Upper lobe of left lung (tissue), 4 donors: ENCODE measurements around the gene CCT6A.

Experiments
- EP300 ChIP-seq, 4 donors: sonication (generic); formaldehyde crosslinking; IDR thresholded peaks; one replicate each; pipeline ENCODE4 v1.5.1; 2017; ENCODE audit warnings: antibody characterized with exemption in 4 of 4, control low read depth in 2 of 4
- TF ChIP-seq, protein P1 (sequence below), 6 experiments: fragments of 450-650 bp in 4 of 6; fragments of 200-600 bp in 2 of 6; sonication (generic) in 2 of 6; IDR thresholded peaks; one replicate each; pipeline ENCODE4 v1.5.1; 2016 to 2019; ENCODE audit warnings: antibody characterized with exemption in 6 of 6

DNA sequence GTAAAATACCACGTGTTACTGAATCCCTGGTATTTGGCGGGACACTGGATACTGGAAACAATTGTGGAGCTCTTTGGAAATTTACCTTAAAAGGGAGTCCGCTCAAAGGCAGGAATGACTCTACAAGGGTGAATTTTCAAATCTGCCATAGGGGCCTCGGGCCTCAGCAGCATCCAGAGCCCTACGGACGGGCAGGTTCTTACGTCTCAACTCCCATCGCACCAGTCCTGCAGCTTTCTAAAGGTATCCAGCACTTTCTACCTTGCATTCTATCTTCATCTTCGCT, 569 bp upstream of the CCT6A start:
- no peak for TF ChIP-seq EP300 (IDR thresholded peaks at IDR 0.05)
- TF ChIP-seq, protein P1, sequence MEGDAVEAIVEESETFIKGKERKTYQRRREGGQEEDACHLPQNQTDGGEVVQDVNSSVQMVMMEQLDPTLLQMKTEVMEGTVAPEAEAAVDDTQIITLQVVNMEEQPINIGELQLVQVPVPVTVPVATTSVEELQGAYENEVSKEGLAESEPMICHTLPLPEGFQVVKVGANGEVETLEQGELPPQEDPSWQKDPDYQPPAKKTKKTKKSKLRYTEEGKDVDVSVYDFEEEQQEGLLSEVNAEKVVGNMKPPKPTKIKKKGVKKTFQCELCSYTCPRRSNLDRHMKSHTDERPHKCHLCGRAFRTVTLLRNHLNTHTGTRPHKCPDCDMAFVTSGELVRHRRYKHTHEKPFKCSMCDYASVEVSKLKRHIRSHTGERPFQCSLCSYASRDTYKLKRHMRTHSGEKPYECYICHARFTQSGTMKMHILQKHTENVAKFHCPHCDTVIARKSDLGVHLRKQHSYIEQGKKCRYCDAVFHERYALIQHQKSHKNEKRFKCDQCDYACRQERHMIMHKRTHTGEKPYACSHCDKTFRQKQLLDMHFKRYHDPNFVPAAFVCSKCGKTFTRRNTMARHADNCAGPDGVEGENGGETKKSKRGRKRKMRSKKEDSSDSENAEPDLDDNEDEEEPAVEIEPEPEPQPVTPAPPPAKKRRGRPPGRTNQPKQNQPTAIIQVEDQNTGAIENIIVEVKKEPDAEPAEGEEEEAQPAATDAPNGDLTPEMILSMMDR (IDR thresholded peaks at IDR 0.05) = no peak
